Measurements from ENCODE around the gene KRT79.

The KRT79 gene

DNA sequence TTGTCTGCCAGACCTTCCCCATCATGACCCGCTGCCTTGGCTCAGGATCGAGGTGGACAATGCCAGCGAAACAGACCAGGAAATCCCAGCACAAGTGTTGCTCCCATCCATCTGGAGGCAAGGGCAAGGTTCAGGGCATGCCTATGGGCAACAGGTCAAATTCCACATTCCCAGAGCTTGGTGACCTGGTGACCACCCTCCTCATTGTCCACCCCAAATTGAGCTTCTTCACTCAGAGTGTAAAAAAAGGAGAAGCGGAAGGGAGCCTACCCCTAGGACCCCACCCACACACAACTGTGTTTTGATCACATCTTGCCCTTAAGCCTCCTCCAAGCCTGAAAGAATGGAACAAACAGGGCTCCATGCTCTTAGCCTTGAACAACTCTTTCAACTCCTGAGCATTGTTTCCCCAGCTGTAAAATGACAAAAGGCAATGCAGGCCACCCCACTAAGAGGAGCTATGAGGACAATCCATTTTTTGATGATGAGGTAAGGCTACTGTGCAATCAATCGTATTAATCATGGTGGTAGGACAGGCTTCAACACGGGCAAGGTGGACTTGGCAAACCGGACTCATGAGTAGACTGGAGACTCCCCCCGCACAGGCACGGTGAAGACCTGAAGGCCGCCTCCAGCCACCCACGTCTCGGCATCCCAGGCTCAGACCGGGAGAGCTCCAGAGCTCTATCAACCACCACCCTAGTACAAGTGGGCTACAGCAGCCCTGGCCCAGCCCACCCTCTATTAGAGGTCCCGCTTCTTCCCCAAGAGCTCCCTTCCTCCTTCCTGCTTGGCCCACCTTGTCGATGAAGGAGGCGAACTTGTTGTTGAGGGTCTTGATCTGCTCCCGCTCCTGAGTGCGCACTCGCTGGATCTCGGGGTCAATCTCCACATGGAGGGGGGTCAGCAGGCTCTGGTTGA, 866 bp downstream of the KRT79 start:
- no peak for FAIRE-seq

DNA sequence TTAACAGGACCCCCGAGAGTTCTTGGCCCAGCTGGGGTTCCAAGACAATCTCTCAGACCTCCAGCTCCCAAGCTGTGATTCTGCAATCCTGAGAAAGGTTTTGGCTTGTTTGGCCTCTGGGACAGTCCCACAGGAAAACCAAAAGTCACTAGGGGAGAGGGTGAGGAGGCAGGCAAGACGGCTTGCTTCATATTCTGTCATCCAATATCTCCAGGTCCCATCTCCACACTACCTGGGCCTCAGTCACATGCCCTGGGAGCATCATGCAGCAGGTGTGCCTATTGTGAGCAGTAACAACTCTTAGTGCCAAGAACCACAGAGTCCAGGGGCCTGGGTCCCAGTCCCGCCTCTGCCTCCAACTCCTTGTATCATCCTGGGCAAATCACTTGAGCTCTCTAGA, 1.7 kb downstream of the KRT79 start:
- no peak for FAIRE-seq

DNA sequence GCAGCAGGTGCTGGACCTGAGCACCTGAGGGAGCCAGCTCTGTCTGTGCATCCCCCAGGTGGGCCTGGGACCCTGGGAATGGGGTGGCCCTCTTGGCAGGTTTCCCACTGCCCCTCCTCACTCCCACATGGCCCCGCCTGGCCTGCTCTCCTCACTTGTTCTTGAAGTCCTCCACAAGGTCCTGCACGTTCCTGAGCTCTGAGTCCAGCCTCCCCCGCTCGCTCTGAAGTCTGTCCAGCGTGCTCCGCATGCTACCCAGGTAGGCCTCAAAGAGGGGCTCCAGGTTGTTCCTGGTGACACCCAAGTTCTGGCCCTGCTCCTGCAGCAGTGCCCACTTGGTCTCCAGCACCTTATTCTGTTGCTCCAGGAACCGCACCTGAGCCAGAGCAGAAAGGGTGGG, 2.9 kb downstream of the KRT79 start:
- no peak for FAIRE-seq

DNA sequence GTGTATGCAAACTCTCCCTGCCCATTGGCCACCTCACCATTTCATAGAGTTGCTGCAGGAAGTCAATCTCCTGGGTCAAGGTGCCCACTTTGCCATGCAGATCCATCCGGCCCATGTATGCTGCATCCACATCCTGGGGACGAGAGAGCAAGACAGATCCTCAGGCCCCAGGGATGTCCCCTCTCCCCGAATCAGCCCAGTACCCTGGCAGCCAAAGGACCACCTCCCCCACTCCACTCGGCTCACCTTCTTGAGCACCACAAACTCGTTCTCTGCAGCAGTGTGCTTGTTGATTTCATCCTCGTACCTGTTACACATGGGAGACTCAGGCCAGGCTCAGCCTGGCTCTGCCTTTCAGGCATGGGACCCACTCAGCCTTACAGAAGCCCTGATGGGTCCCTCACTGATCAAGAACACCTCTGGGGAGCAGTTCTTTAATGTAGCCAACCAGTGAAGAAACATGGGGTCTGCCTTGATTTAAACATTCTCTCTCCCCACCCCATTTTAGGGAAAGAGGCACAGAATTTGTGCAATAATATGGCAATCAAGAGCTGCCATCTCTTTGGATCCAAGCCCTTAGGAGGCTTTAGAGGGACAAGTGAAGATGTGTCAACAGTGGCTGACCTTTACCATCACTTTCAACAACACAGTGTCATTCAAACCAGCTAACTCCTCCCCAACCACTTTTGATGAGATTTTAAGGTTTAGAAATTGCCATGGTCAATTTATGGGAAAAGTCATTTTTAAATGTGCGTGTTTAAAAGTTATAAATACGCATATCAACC, 3.9 kb downstream of the KRT79 start:
- FAIRE-seq: no peak

DNA sequence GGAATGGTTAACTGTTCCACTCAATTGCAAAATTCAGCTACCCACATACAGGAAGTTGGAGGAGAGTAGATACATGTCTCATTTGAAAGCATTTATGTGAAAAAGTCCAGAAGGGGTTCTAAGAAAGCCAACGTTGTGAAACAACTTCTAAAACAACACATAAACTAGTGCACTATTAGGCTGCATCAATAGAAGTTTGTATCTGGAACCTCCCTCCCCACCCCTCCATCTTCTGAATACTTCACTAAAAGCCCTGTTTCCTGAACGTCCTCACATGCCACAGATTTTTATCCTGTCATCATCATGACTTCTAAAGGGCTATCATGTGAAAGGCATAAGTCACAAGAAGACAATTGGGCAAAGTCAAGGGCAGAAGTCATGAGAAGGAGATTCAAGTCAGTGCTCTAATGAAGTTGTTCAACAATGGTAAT, 5.5 kb downstream of the KRT79 start:
- no peak for FAIRE-seq

DNA sequence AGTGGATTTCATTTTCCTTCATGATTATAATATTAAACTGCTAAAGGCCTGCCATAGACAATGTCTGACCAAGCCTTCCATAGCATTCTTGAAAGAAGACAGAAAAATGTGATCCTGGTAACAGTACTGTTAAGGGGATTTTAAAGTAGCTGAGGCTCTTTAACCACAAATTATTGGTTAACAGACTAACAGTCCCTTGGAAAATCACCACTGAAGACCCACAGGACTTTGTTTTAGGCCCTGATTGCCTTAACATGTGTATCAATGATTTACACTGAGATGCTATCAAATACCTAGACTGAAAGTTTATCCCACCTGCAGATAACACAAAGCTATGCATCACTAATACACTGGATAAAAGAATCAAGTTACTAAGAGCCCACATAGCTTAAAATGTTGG, 6.0 kb downstream of the KRT79 start:
- FAIRE-seq: no peak

DNA sequence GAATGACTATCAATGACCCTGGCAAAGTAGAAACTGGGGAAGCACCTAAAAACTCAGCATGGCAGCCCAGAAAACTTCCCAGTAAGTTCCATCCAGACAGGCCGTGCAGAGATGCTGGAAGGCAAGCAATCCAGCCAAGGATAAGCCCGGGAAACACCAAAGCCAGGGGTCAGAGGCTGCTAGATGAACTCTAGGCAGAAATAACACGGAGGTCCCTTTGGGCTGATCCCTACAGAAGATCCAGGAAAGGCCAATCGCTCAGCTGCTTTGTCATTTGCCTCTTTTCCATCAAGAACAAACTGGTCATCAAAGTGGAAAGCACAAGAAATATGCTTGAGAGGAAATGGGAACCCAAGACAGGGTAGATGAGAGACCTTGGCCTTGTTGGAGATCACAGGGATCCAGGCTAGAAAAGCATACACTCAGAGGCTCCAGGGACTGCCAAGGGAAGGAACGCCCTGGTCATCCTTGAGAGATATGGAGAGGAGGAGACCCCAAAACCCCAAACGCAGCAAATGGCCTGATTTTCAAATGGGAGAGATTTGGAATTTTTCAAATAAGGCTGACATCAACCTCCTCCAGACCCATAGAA, 6.5 kb downstream of the KRT79 start:
- FAIRE-seq: no peak

DNA sequence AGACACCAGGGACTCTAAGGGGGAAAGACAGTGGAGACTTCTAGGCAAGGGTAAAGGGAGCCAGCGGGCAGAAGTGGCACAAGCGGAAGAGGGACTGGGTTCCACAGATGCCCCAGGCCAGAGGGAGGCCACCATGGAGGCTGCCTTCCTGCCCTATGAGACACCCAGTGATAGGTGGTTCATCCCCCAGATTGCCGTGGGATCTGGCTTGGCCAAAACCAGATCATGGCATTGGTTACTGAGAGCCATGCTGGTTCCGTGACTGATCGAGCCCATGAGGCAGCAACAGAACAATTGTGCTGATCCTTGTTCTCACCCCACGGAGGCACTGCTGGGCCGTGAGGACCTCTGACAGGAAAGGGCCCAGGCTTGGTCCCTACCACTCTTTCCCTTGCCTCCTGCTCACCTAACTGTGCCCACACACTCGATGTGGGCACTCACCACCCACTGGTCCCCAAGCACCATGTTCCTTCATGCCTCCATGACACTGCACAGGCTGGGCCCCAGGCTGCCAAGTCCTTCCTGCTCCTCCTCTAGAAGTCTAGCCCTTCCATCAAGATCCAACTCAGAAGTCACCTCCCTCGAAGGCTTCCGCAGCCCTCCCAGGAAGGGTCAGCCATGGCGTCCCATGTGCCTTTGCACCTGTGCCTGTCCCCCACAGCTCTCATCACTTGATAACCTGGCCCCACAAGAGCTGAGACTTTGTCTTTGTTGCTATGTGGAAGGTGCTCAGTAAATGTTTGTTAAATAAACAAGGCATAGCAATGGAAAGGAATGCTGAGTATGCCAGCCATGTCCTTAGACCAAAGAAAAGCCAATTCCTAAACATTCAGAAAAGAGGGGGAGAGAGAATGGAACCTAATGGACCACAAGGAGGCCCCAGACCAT, 7.3 kb downstream of the KRT79 start:
- FAIRE-seq: no peak

DNA sequence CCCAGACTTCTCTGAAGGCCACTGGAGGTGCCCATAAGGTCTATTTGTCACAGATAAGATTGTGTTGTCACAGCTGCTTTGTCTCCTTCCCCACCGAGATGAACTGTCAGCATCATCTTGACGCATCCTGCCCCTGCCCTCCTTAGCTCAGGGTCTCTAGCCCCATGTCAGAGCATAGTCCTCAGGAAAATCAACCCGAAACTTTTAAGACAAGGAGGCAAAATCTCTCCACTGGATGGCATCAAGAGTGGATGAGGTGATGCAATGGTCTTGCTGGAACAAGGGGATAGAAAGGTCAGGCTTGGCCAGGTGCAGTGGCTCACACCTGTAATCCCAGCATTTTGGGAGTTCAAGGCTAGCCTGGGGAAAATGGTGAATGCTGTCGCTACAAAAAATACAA, 8.2 kb downstream of the KRT79 start:
- FAIRE-seq: no peak

DNA sequence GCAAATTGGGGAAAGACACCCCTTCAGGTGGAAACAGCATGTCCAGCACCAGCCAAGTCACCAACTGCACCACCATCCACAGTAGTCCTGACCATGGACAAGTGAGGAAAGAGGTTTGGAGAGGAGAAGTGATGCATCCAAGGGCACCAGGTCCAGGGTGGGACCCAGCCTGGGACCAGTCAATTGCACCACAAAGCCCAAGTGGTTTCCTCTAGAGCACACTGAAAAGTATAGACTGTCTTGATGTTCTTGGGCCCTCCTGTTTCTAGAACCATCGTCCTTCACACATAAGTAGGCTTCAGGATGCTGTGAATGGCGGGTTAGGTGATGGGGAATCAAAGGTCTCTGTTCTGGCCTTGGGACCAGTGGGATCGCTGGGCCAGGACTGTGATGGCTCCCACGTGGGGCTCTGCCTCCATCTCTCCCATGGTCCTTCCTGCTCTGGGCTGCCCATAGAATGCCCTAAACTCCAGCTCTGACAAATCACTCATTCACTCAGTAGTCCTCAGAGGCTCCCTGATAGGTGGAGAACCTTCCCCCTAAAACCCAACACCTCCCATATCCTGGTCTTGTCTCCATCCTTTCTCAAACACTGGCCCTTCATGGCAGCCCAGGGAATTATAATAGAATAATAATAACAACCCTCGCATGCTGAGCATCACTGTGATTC, 9.2 kb downstream of the KRT79 start:
- FAIRE-seq: no peak

DNA sequence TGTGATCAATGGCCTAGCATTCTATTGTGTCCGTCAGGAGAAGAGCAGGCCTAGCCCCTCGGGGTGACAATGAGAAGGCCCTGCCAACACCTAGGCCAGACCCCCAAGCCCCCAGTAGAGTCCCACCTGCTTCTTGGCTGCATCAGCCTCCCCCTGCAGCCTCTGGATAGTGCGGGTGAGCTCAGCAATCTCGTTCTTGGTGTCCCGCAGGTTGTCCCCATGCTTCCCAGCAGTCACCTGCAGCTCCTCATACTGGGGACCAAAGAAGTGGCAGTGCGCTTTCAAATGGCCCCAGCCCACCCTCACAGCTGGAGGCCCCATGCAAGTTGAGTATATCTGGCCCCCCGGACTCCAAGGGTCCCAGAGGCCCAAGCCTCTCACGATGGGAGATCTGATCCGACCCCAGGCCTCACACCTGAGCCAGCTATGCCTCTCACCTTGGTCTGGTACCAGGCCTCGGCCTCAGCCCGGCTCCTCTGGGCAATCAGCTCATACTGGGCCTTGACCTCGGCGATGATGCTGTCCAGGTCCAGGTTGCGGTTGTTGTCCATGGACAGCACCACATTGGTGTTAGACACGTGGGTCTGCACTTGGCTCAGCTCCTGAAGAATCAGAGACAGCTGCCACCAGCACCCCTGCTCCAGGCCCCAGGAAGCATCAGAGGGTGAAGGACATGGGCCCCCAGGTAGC, 10.2 kb downstream of the KRT79 start:
- FAIRE-seq: no peak

DNA sequence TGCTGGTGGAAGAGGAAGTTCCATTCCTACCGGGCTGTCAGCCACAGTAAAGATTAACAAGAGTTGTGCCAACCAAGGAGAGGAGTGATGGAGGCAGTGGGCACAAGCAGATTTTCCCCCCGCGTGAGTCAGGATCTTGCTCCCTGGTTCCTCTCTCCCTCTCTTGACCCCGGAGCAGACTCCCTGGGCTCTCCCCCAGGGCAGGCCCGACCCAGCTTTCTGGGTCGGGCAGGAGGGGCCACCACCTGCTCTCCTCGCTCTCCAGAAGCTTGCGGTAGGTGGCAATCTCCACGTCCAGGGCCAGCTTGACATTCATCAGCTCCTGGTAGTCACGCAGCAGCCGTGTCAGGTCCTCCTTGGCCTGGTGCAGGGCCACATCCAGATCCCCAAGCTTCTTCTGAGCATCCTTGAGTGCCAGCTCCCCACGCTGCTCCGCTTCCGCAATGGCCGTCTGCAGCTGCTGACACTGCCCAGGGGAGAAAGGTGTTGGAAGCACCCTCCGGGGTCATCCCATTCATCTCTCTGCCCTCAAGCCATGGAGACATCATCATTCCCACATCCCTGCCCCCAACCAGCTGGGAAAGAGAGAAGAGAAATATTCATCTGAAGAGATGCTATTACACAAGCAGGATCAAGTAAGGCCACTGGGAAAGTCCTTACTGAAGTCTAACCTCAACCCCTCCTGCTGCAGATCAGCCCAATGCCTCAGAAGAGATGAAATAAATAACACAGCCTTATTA, 11.2 kb downstream of the KRT79 start:
- no peak for FAIRE-seq

DNA sequence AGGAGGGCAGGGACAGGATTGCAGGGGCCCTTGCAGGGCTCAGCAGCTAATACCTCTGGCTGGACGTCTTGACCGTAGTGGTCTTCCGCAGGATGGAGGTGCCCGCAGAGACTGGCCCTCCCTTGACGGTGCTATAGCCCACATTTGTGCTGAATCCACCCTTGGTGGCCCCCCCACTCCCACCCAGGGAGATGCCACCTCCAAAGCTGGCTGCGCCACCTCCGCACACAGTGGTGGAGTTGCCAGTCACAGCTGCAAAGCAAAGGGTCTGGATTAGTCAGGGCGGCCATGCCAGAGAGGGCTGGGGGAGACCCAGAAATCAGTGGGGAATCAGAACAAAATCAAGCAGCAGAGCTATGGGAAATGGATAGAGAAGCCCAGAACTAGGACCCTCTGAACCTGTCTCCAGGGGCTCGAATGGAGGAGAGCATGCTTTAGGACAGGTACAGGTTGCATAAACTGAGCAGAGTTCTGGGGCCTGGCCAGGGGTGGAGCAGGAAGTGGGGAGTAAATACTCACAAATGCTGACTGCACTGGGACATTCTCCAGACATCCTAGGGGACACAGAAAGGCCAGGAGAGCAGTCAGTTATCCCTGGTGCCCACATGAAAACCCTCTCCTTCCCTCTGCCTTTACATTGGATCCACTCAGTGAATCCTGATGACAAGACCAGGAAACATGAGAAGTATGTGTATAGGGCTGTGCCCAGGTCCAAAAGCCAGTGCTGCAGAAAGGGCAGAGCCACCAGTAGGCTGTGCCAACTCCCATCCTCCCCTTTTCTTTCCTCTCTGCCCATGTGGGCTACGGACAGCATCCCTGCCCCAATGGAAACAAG, 12.1 kb downstream of the KRT79 start:
- FAIRE-seq: no peak

DNA sequence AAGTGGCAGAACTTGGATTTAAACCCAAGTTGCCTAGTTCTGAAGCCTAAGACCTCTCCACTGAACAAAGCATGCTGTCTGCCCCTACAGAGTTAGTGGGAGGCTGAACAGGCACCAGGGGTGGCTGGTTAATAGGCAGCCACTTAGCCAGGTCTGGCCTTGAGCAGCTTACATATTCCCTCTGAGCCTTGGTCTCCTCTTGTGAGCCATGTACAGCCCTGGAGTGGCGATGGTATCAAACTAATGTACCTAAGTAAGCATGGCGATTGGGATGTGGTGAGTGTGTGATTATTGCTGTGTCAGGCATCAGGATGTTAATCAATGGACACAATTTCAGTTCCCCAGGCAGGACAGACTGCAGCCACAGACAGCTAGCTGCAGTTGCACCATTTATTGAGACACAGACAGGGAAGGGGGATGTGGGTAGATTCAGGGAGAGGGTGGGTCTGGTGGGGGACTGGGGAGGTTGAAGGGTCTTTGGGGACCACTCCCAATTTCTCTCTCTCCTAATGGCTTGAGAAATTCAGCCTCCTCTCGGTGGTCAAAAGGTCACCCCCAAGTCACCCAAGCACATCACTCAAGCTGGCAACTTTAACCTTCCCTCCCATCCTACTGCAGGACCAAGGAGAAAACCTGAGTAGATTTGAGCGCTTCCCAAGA, 12.9 kb downstream of the KRT79 start:
- FAIRE-seq: no peak

DNA sequence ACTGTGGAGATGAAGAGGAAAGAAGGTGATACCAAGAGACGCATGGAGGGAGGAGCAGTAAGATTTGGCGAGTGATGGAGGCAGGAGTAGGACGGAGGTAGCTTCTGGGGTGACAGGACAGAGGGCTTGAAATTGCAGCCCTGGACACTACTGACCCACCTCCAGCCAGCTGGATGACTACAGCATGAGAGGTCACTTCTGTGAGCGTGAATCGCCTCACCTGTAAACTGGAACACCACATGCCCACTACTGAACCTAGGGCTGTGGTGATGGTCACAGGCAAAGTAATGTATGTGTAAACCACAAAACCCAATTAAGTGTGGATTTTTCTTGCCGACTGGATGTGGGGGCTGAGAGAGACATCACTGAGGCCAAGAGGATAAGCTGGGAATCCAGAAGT, 13.6 kb downstream of the KRT79 start:
- FAIRE-seq: no peak

DNA sequence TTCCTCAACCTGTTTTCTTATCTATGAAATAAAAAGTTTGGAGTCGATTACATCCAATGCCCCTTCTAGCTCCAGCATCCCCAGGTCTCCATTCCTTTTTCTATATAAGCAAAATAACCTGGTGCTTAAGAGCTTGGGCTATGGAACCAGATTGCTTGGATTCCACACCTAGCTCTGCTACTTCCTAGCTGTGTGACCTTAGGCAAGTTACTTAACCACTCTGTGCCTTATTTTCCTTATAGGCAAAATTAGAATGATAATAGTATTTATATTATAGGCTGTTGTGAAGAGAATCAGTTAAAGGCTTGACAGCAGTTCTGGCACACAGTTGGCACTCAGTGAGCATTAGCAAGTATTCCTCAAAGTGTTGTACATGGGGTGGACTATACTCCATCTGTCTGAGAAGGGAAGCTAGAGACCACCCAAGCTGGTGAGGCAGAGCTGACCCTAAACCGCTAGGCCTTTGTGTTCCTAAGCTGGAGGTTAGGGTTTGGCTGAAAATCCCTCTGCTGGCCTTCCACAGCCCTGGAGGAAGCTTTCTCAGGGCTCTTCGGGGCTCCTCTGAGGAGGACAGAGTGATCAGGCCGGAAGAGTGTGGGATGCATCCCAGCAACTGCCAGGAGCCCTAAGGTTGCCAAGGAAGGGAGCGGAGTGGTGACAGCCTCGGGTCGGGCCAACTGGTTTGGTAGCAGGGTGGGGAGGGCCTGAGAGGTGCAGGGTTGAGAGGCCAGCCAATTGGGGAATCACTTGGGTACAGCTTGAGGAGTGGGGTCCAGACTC, 14.2 kb downstream of the KRT79 start:
- no peak for FAIRE-seq

DNA sequence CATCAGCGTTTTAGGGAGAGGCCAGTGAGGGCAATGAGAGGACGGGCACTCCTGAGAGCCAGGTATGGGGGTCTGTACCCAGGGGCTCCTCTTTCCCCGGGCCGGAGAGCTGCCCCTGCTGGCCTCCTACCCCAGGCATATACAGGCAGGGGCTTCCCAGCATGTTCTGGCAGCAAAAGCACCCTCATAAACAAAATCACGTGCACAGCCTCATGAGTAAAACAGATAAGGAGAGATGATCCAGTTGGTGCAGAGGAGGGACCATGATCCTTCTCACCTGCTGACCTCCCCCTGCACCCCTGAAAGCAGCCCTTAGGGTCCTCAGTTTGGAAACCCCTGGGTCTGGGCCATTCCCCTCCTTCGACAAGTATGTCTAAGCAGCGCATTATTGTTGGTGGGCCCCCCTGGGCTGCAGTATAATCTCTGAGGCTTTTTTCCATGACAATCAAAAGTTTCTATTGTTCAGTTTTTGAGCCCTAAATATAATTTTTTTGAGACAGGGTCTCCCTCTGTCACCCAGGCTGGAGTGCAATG, 15.2 kb downstream of the KRT79 start:
- no peak for FAIRE-seq

DNA sequence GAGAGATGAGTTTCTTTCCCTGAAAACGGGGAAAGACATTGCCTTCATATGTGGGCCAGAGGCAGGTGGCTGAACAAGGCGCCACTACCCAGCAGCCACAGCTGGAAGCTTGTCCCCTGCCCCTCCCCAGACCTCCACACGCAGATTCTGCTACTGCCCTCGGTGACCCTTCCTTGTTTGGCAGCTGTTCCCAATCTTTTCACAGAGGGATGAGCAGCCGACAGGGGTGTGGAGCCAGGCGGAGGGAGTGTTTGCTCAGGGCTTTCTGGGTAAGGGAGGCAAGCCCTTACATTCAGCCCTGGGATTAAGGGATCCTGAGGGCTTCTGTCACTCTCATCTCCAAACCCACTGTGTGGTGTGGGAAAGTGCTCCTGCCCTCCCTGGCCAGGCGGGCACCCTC, 15.7 kb downstream of the KRT79 start:
- FAIRE-seq: no peak
